Nephron (organoid): Measurements from ENCODE around the gene HSPB8.

Experiments
- H3K27ac Mint-ChIP-seq, 3 experiments: 2 replicates each; pipeline ENCODE4 v1.8.0; 2020; ENCODE audit warnings: mixed read lengths in 3 of 3, mild to moderate bottlenecking in 2 of 3, moderate library complexity in 1 of 3
- H3K27me3 Mint-ChIP-seq: 2 replicates; pipeline ENCODE4 v1.8.0; 2021; ENCODE audit warnings: low read depth, mild to moderate bottlenecking, moderate library complexity, mixed read lengths
- H3K36me3 Mint-ChIP-seq: 2 replicates; pipeline ENCODE4 v1.8.0; 2020; ENCODE audit warnings: low read depth, mixed read lengths
- H3K4me1 Mint-ChIP-seq: 2 replicates; pipeline ENCODE4 v1.8.0; 2020; ENCODE audit warnings: mixed read lengths
- H3K4me3 Mint-ChIP-seq, 3 experiments: 2 replicates each; pipeline ENCODE4 v1.8.0; 2020; ENCODE audit warnings: mild to moderate bottlenecking in 3 of 3, mixed read lengths in 3 of 3, moderate library complexity in 2 of 3
- H3K9me3 Mint-ChIP-seq: 2 replicates; pipeline ENCODE4 v1.8.0; 2020; ENCODE audit warnings: mixed read lengths
- TF ChIP-seq, protein P1 (sequence below), 3 experiments: fragments of 200-600 bp; sonication (generic); IDR thresholded peaks; one replicate each; pipeline ENCODE4 v1.5.0; 2021; ENCODE audit warnings: antibody characterized with exemption in 3 of 3; ENCODE audit not compliant: unreplicated experiment in 3 of 3

The HSPB8 gene

DNA sequence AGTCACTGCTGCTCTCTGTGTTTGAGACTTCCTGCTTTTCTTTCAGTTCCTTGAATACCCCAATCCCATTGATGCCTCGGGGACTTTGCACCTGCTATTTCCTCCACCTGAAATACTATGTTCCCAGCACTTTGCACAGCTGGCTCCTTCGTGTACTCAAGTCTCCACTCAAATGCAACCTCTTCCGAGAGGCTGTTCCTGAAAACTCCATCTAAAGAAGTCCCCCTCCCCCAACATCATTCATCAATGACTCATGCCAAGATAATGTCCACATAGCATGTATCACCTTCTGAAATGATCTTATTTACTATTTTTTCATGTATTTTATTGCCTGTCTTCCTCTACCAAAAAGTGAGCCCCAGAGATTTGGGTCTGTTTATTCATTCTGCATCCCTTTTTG lies 48.6 kb downstream of the HSPB8 start:
- no peak overlapping the region for H3K27ac Mint-ChIP-seq
- H3K4me1 Mint-ChIP-seq = no peaks in the 10 kb centered on the region
- H3K9me3 Mint-ChIP-seq = peaks cover under 1% of the 10 kb centered on the region
- peaks cover 30% of the 10 kb centered on the region for H3K27me3 Mint-ChIP-seq
- H3K4me3 Mint-ChIP-seq = no peak overlapping the region
- H3K36me3 Mint-ChIP-seq = no peaks in the 10 kb centered on the region
- TF ChIP-seq, protein P1, sequence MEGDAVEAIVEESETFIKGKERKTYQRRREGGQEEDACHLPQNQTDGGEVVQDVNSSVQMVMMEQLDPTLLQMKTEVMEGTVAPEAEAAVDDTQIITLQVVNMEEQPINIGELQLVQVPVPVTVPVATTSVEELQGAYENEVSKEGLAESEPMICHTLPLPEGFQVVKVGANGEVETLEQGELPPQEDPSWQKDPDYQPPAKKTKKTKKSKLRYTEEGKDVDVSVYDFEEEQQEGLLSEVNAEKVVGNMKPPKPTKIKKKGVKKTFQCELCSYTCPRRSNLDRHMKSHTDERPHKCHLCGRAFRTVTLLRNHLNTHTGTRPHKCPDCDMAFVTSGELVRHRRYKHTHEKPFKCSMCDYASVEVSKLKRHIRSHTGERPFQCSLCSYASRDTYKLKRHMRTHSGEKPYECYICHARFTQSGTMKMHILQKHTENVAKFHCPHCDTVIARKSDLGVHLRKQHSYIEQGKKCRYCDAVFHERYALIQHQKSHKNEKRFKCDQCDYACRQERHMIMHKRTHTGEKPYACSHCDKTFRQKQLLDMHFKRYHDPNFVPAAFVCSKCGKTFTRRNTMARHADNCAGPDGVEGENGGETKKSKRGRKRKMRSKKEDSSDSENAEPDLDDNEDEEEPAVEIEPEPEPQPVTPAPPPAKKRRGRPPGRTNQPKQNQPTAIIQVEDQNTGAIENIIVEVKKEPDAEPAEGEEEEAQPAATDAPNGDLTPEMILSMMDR (IDR thresholded peaks at IDR 0.05; ENCODE audit: unreplicated experiment in 3 of 3) = no peak

- no peaks in the 10 kb centered on the region for H3K36me3 Mint-ChIP-seq
- no peak overlapping the region for H3K4me3 Mint-ChIP-seq
- TF ChIP-seq, protein P1 (IDR thresholded peaks at IDR 0.05; ENCODE audit: unreplicated experiment in 3 of 3) = no peak
- no peaks in the 10 kb centered on the region for H3K9me3 Mint-ChIP-seq
- no peak overlapping the region for H3K27ac Mint-ChIP-seq
- H3K27me3 Mint-ChIP-seq = peaks cover 23% of the 10 kb centered on the region
- H3K4me1 Mint-ChIP-seq = no peaks in the 10 kb centered on the region
Measured at GRCh38 chr12:119229205-119229604, 50.5 kb downstream of the HSPB8 start.

GRCh38 chr12:119229837-119230236 lies 51.1 kb downstream of the HSPB8 start:
- peak overlapping the region in 1 of 3 experiments; percentile 65 for H3K27ac Mint-ChIP-seq
- no peaks in the 10 kb centered on the region for H3K9me3 Mint-ChIP-seq
- peaks cover 23% of the 10 kb centered on the region for H3K27me3 Mint-ChIP-seq
- H3K4me1 Mint-ChIP-seq = no peaks in the 10 kb centered on the region
- no peaks in the 10 kb centered on the region for H3K36me3 Mint-ChIP-seq
- TF ChIP-seq, protein P1 (IDR thresholded peaks at IDR 0.05; ENCODE audit: unreplicated experiment in 3 of 3) = no peak
- H3K4me3 Mint-ChIP-seq = peak overlapping the region; percentile 60 to 74 (median 62)

DNA sequence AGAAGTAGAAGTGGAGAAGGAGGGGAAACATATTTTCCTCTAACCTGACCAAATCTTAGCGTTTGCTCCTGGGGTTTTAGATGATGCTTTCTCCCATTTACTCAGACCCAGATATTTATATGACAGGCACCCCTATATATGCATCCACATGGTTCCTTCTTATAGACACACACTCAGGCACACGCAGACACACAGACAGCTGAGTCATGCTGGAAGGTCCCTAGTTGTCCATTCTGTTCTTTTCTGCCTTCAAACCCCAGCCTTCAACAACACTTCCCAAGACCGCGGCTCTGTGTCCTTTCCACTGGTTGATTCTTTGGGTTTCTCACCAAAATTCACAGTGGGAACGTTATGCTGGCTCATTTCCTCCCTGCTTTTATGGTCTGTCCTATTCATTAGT lies 52.1 kb downstream of the HSPB8 start:
- H3K4me1 Mint-ChIP-seq = no peaks in the 10 kb centered on the region
- peaks cover 26% of the 10 kb centered on the region for H3K27me3 Mint-ChIP-seq
- no peak overlapping the region for H3K27ac Mint-ChIP-seq
- TF ChIP-seq, protein P1 (IDR thresholded peaks at IDR 0.05; ENCODE audit: unreplicated experiment in 3 of 3) = no peak
- H3K36me3 Mint-ChIP-seq = no peaks in the 10 kb centered on the region
- H3K9me3 Mint-ChIP-seq = no peaks in the 10 kb centered on the region
- no peak overlapping the region for H3K4me3 Mint-ChIP-seq

GRCh38 chr12:119231774-119232173 lies 53.0 kb downstream of the HSPB8 start:
- Mint-ChIP-seq H3K27me3 (peaks cover 22% of the 10 kb centered on the region), H3K27ac (no peak overlapping the region), H3K4me1 (no peaks in the 10 kb centered on the region), H3K4me3 (no peak overlapping the region), H3K9me3 (no peaks in the 10 kb centered on the region), H3K36me3 (no peaks in the 10 kb centered on the region)
- TF ChIP-seq, protein P1 (IDR thresholded peaks at IDR 0.05; ENCODE audit: unreplicated experiment in 3 of 3) = no peak

- Mint-ChIP-seq H3K36me3 (no peaks in the 10 kb centered on the region), H3K27ac (no peak overlapping the region), H3K4me3 (no peak overlapping the region), H3K27me3 (peaks cover 26% of the 10 kb centered on the region), H3K4me1 (no peaks in the 10 kb centered on the region), H3K9me3 (no peaks in the 10 kb centered on the region)
- TF ChIP-seq, protein P1 (IDR thresholded peaks at IDR 0.05; ENCODE audit: unreplicated experiment in 3 of 3) = peak; percentile 20 to 45 (median 21)
Measured at GRCh38 chr12:119235197-119235751, 56.5 kb downstream of the HSPB8 start.
